RCC 7860 (cell line): ENCODE results near the gene ASCC3.
"Not testable (repeated sequence)": the region's sequence is repeated elsewhere in the genome, so short reads cannot be mapped to it uniquely, and the experiment has no call there.

ENCODE experiments used
- DNase-seq: peaks from one replicate; pipeline ENCODE4 v3.0.0-alpha.2; 2015; ENCODE audit warnings: low spot score
- FAIRE-seq: peaks from 2 replicates; lab custom pipeline; 2012; peaks lifted over from hg19 to GRCh38; lab: Jason Lieb, UNC

Gene ASCC3

GRCh38 chr6:100810015-100810414 lies 71.1 kb downstream of the ASCC3 start:
- DNase-seq (no peak), FAIRE-seq (no peak)

- DNase-seq = no peak
- FAIRE-seq = no peak
These were observed 71.8 kb downstream of the ASCC3 start for GRCh38 chr6:100809346-100809745.

GRCh38 chr6:100808638-100809275 lies 72.4 kb downstream of the ASCC3 start:
- peak; percentile 34 for DNase-seq
- peak; percentile 80 for FAIRE-seq

GRCh38 chr6:100806296-100806695 lies 74.8 kb downstream of the ASCC3 start:
- DNase-seq (no peak), FAIRE-seq (no peak)

- no peak for DNase-seq
These were observed 77.7 kb downstream of the ASCC3 start for GRCh38 chr6:100803264-100804045.

GRCh38 chr6:100801036-100801435 lies 80.1 kb downstream of the ASCC3 start:
- no peak for DNase-seq
- FAIRE-seq = no peak

More at GRCh38 chr6:100803264-100804045, 77.7 kb downstream of the ASCC3 start:
- no peak for FAIRE-seq

- no peak for DNase-seq
- no peak for FAIRE-seq
These were observed 84.9 kb downstream of the ASCC3 start for GRCh38 chr6:100796049-100796823.

GRCh38 chr6:100790084-100790483 lies 91.0 kb downstream of the ASCC3 start:
- DNase-seq = no peak
- FAIRE-seq = no peak

GRCh38 chr6:100785982-100786381 lies 95.1 kb downstream of the ASCC3 start:
- no peak for DNase-seq
- no peak for FAIRE-seq

GRCh38 chr6:100780648-100781047 lies 100.5 kb downstream of the ASCC3 start:
- DNase-seq (no peak), FAIRE-seq (no peak)

- FAIRE-seq (peak; percentile 60), DNase-seq (no peak)
These were observed 105.5 kb downstream of the ASCC3 start for GRCh38 chr6:100775667-100776066.

GRCh38 chr6:100774681-100775080 lies 106.4 kb downstream of the ASCC3 start:
- no peak for DNase-seq
- FAIRE-seq = no peak

- FAIRE-seq (no peak), DNase-seq (no peak)
These were observed 112.2 kb downstream of the ASCC3 start for GRCh38 chr6:100768816-100769351.

GRCh38 chr6:100763617-100764241 lies 117.4 kb downstream of the ASCC3 start:
- no peak for FAIRE-seq
- DNase-seq = no peak

- no peak for FAIRE-seq
- no peak for DNase-seq
These were observed 119.3 kb downstream of the ASCC3 start for GRCh38 chr6:100761841-100762240.

GRCh38 chr6:100758386-100758785 lies 122.7 kb downstream of the ASCC3 start:
- FAIRE-seq, DNase-seq: not testable (repeated sequence)

GRCh38 chr6:100753421-100753820 lies 127.7 kb downstream of the ASCC3 start:
- no peak for FAIRE-seq
- DNase-seq = no peak

- FAIRE-seq = no peak
- no peak for DNase-seq
These were observed 129.5 kb downstream of the ASCC3 start for GRCh38 chr6:100751590-100751989.

- no peak for FAIRE-seq
These were observed 135.6 kb downstream of the ASCC3 start for GRCh38 chr6:100745419-100746041.

GRCh38 chr6:100740439-100740838 lies 140.7 kb downstream of the ASCC3 start:
- DNase-seq (no peak), FAIRE-seq (no peak)

More at GRCh38 chr6:100745419-100746041, 135.6 kb downstream of the ASCC3 start:
- DNase-seq = no peak
